8988T (cell line): ENCODE measurements around the gene STYXL2.

Experiments used
- DNase-seq: peaks from one replicate; pipeline ENCODE4 v3.0.0; 2011

STYXL2 gene

DNA sequence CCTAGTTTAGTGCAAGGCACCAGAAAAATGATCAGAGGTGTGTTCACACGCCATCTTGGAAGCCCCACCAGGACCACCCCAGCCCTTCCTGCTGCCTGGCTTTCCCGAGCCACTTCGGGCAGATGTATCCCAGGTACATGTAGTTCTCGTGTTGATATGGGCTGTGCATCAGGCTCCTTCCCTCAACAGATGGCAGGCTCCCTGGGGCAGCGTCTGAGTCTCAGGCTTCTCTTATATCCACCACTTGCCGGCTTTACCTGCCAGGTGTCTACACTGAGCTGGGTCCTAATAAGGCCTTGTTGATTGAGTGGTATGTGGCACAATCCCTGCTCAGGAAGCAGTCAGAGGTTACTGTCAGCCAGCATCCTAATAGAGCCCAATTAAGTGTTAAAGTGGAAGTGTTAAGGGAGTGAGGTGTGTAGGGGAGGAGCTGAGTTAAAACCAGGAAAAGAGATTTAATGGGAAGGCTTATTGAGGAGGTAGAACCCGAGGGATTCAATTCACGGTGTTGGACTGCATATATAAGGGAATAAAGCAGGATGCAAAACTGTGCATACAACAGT, 12.2 kb upstream of the STYXL2 start:
- DNase-seq: no peak

DNA sequence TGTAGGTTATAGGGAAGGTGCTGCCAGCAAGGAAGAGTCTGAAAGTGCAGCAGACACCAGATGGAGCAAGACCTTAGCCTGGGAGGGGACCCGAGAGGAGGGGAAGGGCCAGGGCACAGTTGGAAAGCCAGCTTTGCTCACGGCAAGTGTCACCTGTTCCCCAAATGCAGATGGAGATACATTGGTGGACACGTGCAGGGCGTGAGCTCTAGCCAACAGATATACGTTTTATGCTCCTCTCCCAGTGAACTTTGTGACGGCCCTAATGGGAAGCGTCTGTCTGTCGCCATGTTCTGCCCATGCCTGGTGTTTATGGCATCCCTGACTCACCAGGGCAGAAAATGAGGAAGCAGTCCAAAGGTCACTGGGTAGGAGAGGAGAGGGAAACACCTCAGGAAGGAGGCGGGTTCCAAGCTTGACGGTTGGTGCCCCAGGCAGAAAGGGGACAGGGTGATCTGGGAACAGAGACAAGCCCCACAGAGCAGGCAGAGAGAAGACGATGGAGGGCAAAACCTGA, 11.3 kb upstream of the STYXL2 start:
- no peak for DNase-seq

DNA sequence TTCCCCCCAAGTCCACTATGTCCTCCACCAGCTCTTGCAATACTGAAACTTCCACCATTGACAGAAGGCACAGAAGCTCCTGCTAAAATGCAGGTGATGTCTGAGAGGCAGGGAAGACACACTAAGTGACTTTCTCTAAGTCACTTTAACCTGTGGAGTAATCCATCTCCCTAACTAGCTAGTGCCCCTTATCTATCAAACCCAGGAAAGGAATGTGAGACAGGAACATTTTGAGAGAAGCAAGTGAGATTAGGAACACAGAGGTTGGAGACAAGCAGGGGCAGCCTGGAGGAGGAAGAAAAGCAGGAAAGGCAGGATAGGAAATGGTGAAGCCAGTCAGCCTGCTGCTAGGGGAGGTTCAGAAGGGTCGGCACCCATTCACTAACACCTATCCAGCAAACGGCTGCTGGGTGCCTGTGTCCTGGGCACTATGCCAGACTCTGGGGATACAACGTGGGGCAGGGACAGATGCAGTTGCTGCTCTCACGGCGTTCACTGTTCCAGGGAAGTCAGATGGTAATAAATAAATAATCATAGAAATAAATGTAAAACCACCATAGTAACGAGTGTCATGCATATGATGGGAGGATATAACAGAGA, 10.7 kb upstream of the STYXL2 start:
- no peak for DNase-seq

DNA sequence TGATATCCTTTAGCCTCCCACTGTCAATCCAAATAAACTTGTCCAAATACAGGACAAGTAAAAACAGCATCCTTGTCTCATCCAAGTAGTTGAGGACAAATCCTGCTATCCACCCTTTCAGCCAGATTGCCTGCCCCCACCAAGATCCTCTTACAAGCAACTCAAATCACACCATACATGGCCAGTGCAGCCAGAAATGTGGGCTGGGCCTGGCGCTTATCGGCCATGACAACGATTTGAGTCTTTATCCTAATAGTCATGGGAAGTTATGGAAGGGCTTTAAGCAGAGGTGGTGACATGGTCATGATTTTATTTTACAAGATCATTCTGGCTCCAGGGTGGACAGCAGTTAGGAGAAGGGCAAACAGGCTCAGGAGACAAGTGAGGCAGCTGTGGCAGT, 10.0 kb upstream of the STYXL2 start:
- DNase-seq: no peak

DNA sequence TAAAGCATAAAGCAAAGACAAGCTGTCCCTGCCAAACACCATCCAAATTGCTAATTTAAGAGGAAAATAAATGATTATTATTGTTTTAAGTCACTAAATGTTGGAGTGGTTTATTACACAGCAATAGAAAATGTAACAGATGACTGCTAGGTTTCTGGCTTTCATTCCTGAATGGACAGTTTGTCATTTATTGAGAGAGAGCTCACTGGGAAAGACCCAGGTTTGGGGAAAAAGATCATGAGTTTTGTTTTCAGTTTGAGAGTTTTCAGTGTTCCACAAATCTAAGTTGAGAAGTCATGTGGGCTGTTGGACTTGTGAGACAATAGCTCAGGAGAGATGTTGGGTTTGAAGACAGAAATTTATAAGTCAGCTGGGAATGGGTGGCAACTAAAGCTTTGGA, 9.1 kb upstream of the STYXL2 start:
- no peak for DNase-seq

DNA sequence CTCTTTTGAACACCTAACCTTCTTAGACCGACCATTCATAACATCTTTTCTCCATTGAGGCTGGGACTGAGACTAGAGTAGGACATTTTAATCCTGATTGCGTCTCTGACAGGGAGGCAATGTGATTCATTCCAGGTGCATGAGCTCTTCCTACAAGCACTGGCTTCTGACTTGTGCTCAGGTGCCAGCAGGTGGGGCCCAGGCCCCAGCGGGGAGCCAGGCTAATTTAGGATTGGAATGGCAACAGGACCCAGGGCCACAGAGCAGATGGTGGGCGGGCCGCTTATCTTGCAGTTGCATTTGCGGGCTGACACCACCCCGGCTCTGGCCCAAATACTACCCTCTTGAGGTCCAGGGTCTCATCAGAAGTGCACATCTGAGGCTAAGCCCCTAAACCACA, 7.8 kb upstream of the STYXL2 start:
- DNase-seq: no peak

DNA sequence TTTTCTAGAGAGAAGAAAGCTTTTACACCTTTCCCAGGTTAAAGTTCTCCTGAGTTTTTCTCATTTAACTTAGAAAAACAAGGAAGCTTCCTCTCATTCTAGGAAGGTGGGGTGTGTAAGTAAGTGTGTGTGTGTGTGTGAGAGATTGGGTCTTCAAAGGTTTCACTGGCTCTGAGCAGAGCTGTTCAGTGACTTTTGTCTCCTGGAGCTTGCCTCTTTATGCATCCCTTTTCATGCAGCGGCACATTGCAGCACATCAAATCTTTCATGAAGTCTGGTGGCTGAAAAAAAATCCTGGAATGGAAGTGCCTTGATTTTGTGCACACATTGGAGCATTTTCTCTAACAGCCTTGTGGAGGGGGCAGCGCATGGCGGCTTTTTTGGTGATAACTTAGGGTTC, 7.1 kb upstream of the STYXL2 start:
- no peak for DNase-seq

DNA sequence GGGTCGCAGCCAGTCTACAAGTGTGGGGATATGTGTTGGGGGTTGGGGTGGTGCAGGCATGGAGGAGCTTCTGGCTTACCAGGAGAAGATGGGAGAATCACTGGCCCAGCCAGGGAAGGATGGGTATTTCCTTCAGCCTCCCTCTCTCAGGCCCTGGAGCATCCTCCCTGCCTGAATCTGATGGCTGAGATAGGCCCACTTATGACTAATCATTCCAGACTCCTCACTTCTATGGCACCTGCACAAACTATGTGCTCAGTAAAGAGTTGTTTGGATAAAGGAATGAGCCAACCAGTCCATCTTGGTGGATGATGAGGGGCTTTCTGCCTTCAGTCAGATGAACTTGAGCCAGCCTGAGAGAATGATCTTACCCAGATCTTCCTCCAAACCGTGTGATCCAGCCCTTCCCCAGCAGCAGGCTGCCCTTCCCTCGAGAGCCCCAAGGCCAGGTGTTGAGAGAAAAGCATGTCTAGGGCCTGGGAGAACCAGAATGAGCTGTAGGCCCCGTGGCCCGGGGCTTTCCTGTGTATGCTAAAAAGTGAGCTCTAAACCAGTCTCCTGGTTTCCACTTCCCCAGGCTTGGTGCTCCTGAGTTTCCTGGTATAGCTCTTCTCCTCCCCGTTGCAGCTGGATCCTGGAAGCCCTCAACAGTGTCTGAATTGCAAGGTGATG, 5.0 kb upstream of the STYXL2 start:
- no peak for DNase-seq

DNA sequence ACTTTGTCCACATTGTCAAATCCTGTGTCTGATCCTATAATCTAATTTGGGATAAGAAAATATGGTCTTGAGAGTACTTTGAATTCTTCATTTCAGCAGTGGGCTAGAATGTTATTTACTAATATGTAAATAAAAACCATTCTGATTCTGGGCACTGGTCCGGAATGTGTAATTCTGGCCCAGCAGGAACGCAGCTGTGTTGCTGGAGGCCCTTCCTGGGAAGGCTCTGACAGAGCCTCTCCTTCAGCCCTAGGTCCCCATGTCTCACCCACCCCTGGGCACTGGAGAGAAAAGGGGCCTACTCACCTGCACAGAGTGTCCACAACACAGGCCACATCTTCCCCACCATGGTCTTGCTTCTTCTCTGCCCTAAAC, 3.9 kb upstream of the STYXL2 start:
- DNase-seq: no peak

DNA sequence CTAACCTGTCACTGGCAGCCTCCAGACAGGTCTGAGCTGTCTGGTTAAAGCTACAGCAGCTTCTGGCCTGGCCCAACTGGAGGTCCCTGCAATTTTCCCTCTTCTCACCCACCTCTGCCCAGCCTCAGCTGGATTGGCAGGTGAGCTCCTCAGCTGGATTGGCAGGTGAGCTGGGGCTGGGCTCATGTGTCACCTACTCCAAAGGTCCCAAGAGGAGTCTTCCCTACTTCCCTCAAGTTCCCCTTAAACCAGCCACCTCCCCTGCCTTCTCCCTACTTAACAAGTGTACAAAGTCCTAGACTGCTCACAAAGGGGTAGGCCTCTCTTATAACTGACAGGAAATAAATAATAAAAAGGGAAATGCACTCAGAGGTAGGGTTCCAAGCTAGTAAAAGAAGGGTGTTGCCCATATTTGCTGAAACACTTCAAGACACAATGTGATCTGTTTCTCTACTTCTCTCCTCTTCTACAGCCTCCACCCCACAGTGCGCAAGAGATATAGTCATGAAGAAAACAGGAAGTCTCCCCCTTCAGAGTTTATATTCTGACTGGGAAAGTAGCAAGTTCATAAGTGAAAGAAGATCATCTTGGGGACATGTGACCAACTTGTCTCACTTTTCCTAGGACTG, 3.4 kb upstream of the STYXL2 start, which contains the start of gene GPA33:
Gene GPA33, minus strand, starts transcription at position 64 of the 629 bp plus-strand sequence. CDS start 90 bp downstream, outside the sequence.
- no peak for DNase-seq

DNA sequence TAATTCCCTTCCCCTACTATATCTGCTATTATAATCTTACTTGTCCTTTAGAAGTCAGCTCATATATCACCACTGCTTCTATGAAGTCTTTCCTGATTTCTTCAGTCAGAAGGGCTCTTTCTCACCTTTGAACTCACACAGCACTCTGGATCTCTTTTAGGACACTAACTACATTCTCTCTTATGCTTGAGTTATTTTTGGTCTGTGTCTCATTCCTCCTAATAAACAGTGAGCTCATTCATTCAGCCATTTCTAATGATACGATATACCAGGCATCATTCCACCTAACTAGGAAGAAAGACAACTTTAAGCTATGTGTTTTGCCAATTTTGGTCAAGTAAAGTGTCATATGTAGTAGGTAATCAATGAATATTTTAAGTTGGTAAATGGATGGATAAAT, 1.2 kb upstream of the STYXL2 start:
- no peak for DNase-seq

DNA sequence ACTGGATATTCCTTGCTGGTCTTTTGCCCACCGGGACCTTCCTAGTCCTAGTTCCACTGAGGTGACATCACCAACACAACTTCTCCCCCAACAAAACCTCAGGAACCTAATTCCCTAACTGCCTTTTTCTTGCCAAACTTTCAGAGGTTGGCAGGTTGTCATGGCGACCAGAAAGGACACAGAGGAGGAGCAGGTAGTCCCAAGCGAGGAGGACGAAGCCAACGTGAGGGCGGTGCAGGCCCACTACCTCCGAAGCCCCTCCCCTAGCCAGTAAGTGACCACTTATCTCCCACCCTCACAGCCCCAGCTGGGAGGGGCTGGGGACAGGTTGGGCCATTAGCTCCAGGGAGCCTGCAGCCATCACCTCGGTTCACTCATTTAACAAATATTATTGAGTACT, 815 bp downstream of the STYXL2 start:
- no peak for DNase-seq

DNA sequence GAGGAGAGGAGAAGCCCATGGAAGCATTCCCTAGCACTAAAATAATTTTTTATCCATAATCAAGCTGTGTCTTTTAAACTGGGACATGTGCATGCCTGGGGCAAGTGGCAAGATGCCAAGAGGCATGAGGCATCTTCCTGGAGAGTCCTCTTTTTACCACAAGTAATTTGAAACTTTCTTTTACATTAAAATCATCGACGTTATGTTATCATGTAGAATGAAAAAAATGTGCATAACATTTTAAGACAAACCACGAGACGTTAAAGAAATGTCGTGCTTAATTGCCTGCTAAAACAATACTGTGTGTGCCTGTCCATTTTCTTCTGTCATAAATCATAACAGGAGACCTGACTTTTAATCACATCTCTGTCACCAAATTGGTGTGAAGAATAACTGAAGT, 1.5 kb downstream of the STYXL2 start:
- DNase-seq: no peak

DNA sequence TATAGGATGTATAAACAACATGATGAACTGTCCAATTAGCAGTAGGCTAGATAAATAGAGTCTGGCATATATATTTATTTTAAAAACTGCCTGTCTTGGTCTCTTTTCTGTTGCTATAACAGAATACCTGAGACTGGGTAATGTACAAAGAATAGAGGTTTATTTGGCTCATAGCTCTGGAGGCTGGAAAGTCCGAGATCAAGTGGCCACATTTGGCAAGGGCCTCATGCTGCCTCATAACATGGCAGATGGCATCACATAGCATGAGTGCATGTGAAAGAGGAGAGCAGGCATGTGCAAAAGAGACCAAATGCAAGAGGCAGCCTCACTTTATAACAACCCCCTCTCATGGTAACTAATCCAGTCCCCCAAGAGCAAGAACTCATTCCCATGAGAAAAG, 6.0 kb downstream of the STYXL2 start:
- no peak for DNase-seq

DNA sequence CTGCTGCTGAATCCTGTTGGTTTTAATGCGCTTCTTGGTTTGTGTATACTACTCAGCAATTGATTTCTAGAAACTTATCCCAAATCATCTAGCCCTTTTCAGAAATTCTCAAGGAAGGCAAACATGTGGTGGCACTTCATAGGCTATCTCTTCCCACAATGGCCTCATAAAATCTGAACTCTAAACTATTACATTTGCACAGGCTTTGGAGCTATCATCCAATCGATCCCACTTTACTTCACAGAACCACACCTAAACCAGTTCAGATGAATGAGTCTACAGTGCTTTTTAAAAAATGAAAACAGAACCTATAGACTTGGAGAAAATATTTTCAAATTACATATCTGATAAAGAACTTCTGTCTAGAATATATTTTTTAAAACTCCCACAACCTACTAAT, 6.9 kb downstream of the STYXL2 start:
- DNase-seq: no peak

DNA sequence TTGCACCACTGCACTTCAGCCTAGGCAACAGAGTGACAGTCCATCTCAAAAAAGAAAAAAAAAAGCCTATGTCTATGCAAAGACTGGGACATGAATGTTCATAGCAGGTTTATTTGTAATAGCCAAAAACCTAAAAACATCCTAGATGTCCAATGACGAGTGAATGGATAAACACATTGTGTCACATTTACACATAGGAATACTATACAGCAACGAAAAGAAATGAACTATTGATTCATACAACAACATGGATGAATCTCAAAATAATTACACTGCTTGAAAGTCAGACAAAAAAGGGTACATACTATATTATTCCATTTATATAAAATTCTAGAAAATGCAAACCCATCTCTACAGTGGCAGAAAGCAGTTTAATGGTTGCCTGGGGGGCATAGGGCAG, 7.9 kb downstream of the STYXL2 start:
- no peak for DNase-seq

DNA sequence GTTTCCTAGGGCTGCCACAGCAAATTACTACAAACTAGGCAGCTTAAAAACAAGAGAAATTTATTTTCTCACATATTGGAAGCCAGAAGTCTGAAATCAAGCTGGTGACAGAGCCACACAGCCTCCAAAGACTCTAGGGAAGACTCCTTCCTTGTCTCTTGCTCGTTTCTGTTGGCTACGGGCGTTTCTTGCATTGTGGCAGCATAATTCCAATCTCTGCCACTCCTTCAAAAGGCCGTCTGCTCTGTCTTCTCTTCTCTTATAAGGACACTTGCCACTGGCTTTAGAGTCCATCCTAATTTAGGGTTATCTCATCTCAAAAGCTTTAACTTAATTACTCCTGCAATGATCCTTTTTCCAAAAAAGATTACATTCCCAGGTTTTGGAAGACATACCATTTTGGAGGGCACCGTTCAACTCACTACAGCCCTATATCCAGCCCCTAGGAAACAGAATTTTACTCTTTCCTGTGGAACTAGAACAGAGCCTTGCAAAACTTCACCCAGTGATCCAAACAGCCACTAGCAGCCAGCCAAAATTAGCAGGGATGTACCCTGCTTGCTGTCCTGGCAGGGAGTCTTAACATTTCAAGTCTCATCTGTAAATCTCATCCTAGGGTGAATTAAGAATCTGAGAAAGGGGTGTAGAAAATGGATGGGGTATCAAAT, 9.2 kb downstream of the STYXL2 start:
- no peak for DNase-seq

DNA sequence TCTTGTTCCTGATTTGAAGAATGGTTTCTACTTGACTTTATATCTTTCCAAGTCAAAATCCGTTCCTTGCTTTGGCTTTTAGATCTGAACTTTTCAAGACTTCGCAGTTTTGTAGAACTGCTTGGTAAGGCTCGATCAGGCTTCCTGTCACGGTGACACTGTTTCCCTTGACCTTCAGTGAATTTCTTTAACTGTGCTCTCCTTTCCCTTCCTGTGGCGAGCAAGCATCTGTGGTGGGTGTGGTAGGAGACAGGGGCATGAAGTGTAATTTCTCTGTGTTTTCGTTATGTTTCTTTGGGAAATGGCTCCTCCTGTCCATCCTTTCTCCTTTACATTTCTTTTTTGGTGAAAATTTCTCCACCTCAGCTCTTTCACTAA, 10.4 kb downstream of the STYXL2 start:
- DNase-seq: no peak

DNA sequence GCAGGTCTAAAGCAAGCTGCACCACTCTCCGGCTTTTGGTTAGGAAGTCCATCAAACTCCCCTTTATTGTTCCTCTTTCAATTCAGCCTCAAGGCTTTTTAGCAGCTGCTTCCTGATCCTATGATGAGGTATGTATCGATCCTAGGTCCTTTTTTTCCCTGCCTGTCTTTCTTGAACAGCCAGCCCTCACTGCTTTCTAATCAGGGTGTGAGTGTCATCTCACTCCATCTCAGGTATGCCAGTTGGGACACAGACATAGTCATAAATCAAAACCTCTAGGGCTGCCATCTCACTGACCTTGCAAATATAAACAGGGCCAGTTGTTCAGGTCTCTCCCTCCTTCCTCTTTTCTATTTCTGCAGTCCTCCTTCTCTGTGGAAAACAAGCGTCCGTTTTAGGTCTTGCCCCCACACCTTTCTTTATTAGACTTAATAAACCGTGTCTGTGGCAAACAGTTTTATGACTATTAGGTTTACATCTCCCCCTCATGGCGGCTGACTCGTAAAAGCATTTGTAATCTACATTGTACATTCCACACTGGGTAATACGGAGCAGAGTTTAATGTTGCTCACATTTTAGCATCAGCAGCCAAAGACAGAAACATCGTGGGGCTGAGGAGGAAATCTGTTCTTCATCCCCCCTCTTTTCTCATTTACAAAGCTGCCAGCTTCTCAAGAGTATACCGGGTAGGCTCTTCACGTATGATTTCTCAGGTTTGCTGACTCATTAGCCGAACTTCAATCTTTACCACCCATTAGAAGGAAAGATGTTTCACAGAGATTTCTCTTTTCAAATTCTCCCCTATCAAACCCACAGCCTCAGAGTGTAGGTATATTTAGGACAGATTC, 11.6 kb downstream of the STYXL2 start:
- DNase-seq: no peak

DNA sequence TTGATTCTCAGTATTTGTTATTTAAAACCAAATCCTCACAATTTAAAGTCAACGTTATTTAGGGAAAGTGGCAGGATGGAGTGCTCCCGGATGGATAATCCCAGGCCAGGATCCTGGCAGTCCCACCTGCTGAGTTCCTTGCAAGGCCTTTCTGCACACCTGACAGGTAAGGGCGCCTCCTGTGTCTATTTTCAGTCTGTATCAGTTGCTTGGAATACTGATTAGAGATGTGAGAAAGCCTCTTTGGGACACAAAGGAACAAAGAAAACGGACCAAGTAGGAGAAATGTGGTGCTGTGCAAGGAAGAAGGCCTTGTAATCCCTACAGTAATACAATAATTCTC, 12.2 kb downstream of the STYXL2 start:
- DNase-seq: no peak

DNA sequence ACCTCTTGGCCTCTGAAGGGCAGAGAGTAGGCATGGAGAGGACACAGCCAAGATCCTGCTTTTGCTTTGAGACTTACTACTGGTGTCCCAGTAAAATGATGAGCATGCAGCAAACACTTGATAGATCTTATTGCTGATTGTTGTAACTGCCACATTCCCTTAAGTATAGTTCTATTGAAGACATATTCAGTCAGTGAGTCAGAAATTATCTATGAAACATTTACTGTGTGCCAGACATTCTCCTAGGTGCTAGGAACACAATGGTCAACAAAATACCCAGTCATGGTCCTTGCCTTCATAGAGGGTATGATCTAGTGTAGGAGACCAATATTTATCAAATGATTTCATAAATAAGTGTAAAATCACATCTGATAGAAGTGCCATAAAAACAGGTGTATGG, 13.6 kb downstream of the STYXL2 start:
- no peak for DNase-seq

DNA sequence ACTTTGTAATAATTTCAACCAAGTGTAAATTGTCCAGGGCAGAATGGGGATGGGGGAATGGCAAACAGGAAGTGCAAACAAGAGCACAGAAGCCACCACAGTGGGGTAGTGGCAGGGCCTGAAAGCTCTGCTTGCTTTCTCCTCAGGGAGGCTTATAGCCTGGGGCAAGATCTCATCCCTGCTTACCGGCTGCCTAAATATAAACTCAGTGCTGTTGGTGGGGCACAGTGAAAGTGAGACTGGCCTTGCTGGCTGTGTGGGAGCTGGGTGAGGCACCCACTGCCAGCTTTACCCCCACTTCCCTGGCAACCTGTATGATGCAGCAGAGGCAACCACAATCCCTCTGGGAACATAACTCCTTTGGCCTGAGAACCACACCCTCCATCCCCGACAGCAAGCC, 15.2 kb downstream of the STYXL2 start:
- no peak for DNase-seq

DNA sequence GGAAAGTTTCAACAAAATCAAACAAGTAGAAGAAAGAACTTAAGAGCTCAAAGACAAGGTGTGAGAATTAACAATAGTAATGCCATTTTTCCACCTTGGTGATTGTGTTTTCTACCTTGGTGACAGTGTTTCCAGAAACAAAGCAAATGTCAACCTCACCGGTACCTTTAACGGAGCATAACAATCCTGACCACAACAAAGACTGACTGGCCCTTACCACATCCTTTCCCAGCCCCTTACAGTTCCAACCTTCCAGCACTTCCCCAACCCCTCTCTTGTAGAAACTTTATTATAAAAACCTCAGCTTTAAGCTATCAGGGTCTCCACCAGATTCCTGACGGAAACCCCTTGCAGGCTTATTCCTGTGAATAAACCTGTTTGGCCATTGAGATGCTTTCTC, 16.7 kb downstream of the STYXL2 start:
- DNase-seq: no peak
